HG02588 (cell line): Measurements from ENCODE around the gene SMG7.

Experiments used
- ATAC-seq: cut with Tn5 transposase; IDR thresholded peaks from one replicate; pipeline ENCODE4 v1.9.1; 2021; ENCODE audit warnings: mild to moderate bottlenecking, moderate library complexity; ENCODE audit not compliant: unreplicated experiment

SMG7 gene

GRCh38 chr1:183586455-183586854 lies 114.2 kb downstream of the SMG7 start:
- no peak for ATAC-seq

GRCh38 chr1:183586926-183587325 lies 114.6 kb downstream of the SMG7 start:
- ATAC-seq, result no peak

DNA sequence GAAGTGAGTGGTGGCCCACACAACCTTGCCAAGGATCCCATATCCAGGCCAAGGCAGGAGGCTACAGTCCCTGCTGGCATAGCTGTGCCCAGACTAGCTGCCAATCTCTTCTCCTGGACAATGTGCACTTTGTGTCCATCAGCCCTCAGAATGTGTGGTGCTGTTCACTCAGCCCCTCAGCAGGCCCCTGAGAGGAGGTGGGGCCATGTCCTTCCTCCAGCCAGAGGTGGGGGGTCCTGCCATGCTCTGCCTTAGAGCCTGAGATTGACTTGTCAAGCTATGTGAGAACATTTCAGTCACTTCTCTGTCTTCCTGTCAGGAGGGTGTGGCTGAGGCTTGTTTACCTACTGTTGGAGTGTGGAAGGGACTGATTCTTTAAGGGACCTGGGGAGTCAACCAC lies 116.5 kb downstream of the SMG7 start:
- no peak for ATAC-seq

GRCh38 chr1:183589384-183589783 lies 117.1 kb downstream of the SMG7 start:
- no peak for ATAC-seq

- peak; percentile 14 for ATAC-seq
These were observed 117.6 kb downstream of the SMG7 start for GRCh38 chr1:183589874-183590243.

- peak; percentile 86 for ATAC-seq
These were observed 118.2 kb downstream of the SMG7 start, which contains the start of gene NCF2 for GRCh38 chr1:183590244-183591191. TSS of gene NCF2 (minus strand) at chr1:183590459. CDS start at chr1:183590329, 130 bp downstream.

DNA sequence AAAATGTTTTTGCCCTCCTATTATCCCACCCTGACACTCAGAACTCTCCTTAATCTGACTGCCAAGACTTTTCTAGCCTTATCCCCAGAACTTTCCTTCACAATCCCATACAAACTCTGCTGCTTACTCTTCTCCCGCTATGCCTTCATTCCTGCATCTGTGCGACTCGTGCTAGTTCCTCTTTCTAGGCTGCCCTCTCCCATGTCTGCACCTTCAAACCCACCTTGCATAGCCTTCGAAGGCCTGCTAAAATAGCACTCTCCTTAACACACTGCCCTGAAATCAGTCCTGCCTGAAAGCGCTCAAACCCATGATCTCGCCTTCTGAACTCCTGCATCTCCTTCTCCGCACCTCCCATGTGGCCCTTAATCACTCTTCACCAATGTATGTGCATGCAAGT lies 120.4 kb downstream of the SMG7 start:
- no peak for ATAC-seq

DNA sequence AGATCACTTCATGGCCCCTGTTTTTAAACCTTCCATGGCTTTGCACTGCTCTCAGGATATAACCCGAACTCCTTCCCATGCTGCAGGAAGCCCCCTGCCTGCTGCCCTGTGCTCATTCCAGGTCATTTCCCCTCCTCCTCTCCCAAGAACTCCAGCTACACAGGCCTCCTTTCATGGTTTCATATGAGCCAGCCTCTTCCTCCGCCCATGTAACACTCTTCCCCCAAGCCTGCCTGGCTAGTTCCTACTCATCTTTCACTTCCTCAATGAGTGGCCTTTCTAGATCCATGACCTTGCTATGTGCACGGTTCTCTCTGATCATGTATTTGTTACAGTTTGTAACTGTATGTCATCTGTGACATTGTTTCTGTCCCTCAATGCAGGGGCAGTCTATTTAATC lies 121.1 kb downstream of the SMG7 start:
- peak; percentile 40 for ATAC-seq

GRCh38 chr1:183595537-183595936 lies 123.2 kb downstream of the SMG7 start:
- no peak for ATAC-seq

DNA sequence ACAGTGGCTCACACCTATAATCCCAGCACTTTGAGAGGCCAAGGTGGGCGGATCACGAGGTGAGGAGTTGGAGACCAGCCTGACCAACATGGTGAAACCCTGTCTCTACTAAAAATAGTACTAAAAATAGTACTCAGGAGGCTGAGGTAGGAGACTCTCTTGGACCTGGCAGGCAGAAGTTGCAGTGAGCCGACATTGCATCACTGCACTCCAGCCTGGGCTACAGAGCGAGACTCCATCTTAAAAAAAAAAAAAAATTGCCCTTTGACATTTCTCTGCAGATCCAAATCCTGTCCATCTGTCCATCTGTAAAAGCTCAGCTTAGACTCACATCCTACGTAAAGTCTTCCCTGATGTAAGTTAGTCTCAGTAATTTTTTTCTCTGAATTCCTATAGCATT lies 124.2 kb downstream of the SMG7 start:
- no peak for ATAC-seq

DNA sequence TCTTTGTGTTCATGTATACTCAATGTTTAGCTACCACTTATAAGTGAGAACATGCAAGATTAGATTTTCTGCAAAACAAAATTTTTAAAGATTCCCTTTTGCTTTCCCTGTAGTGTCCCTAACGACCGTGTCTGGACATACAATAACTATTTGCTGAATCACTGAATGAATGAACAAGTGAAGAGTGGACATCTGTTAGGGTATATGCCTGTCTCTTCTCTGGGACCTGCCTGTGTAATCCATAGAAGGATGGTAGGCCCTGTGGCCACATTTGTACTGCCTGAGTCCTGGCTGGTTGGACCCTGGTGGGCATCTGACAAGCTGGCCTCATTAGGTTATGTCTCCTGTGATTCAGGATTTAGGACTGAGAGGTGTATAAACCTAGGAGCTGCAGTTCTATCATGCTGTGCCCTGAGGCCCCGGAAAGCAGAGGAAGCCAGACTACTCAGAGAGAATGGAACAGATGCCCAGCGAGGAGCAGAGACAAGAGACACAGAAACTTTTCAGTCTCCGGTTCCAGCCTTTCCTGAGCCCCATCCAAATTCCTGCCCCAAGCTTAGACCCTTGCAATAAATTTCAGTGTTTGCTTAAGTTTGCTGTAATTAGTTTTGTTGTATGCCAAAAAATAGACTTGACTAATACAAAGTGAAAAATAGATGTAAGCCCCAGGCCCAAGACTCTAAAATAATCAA lies 125.5 kb downstream of the SMG7 start:
- no peak for ATAC-seq

DNA sequence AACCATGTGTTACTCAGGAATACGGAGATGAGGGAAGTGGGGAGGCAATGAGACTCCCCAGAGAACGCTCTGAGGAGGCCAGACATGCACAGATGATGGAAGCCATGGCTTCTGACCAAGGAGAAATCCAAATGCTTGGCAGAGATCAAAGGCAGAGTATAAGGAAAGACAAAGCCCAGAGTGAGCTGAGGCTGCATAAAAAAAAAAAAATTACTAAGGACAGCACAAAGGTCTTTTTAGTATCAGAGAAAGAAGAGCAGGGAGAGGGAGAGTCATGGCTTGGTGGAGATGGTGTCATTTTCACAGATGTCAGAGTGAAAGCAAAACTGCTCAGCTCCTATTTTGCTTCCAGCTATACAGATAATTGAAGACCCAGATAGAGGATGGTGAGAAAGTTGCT lies 126.1 kb downstream of the SMG7 start:
- ATAC-seq, result peak; percentile 57

DNA sequence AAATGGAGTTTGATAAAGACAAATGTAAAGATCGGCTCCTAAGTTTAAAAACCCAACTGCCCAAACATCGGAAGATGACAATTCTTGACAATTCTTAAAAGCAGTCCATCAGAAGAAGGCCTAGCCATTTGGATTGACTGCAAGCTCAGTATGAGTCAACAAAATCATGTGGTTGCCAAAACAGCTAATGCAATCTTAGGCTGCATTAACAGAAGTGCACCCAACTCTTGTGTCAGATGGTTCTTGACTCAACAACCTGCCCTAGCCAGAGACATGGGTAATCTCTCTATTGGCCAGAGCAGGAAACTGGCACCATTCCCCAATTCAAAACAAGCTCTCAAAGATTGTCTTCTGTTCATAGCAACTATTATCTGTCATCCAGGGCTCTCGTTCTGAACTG lies 127.8 kb downstream of the SMG7 start:
- no peak for ATAC-seq

- ATAC-seq, result no peak
These were observed 128.3 kb downstream of the SMG7 start for GRCh38 chr1:183600634-183601033.

GRCh38 chr1:183602510-183602909 lies 130.2 kb downstream of the SMG7 start:
- ATAC-seq, result no peak
